ENCODE measurements around the gene CMTR1. TPM values are rescaled to one million over a fixed set of nuclear protein-coding genes. Genes with fewer than 3 reads are reported as not detected.

CMTR1 gene
- total and polyA plus RNA-seq, 4 donors: 7.8 to 43.1 (median 32.6) TPM

- no peaks in the 10 kb centered on the region for H3K36me3 ChIP-seq (ENCODE audit: control insufficient read depth in 1 of 2, insufficient read depth in 2 of 2, low read length in 1 of 2)
- H3K27me3 ChIP-seq (ENCODE audit: control insufficient read depth in 1 of 2, insufficient read depth in 2 of 2, low read length in 1 of 2): no peaks in the 10 kb centered on the region
- no peak overlapping the region for H3K27ac ChIP-seq (ENCODE audit: low read depth in 1 of 2, low read length in 2 of 2)
- H3K4me3 ChIP-seq (ENCODE audit: low read length in 2 of 2): no peak overlapping the region
- H3K4me1 ChIP-seq (ENCODE audit: control insufficient read depth in 1 of 2, insufficient read depth in 2 of 2, low read length in 2 of 2): no peaks in the 10 kb centered on the region
- WGBS, 2 donors: 75 to 82% methylated on average over 9 of the region's 9 CpGs
- no peaks in the 10 kb centered on the region for H3K9me3 ChIP-seq (ENCODE audit: control insufficient read depth, low read length)
- intact Hi-C loops (cut with DNase I): no loop called here
- no peak for DNase-seq
- ATAC-seq (ENCODE audit: low FRiP score): no peak
Measured at GRCh38 chr6:37515712-37516075, 82.7 kb downstream of the CMTR1 start.

- intact Hi-C loops (cut with DNase I): no loop called here
- DNase-seq (peak in 1 of 2 donors; percentile 58), ATAC-seq (ENCODE audit: low FRiP score) (no peak)
- Histone ChIP-seq H3K9me3 (ENCODE audit: control insufficient read depth, low read length) (no peaks in the 10 kb centered on the region), H3K4me1 (ENCODE audit: control insufficient read depth in 1 of 2, insufficient read depth in 2 of 2, low read length in 2 of 2) (no peaks in the 10 kb centered on the region), H3K27me3 (ENCODE audit: control insufficient read depth in 1 of 2, insufficient read depth in 2 of 2, low read length in 1 of 2) (no peaks in the 10 kb centered on the region), H3K27ac (ENCODE audit: low read depth in 1 of 2, low read length in 2 of 2) (no peak overlapping the region), H3K4me3 (ENCODE audit: low read length in 2 of 2) (no peak overlapping the region), H3K36me3 (ENCODE audit: control insufficient read depth in 1 of 2, insufficient read depth in 2 of 2, low read length in 1 of 2) (no peaks in the 10 kb centered on the region)
- 27 to 34% methylated on average over 18 of the region's 18 CpGs for WGBS, 2 donors
Measured at GRCh38 chr6:37516076-37516919, 83.3 kb downstream of the CMTR1 start.

GRCh38 chr6:37516920-37517405 lies 83.9 kb downstream of the CMTR1 start:
- ATAC-seq (ENCODE audit: low FRiP score): no peak
- no peaks in the 10 kb centered on the region for H3K9me3 ChIP-seq (ENCODE audit: control insufficient read depth, low read length)
- intact Hi-C loops (cut with DNase I): no loop called here

GRCh38 chr6:37517411-37517812 lies 84.4 kb downstream of the CMTR1 start:
- no peaks in the 10 kb centered on the region for H3K36me3 ChIP-seq (ENCODE audit: control insufficient read depth in 1 of 2, insufficient read depth in 2 of 2, low read length in 1 of 2)
- no peaks in the 10 kb centered on the region for H3K4me1 ChIP-seq (ENCODE audit: control insufficient read depth in 1 of 2, insufficient read depth in 2 of 2, low read length in 2 of 2)
- WGBS, 2 donors: 83 to 88% methylated on average over 11 of the region's 11 CpGs
- intact Hi-C loops (cut with DNase I): no loop called here
- no peaks in the 10 kb centered on the region for H3K27me3 ChIP-seq (ENCODE audit: control insufficient read depth in 1 of 2, insufficient read depth in 2 of 2, low read length in 1 of 2)
- H3K9me3 ChIP-seq (ENCODE audit: control insufficient read depth, low read length): no peaks in the 10 kb centered on the region
- no peak for ATAC-seq (ENCODE audit: low FRiP score)
- no peak overlapping the region for H3K27ac ChIP-seq (ENCODE audit: low read depth in 1 of 2, low read length in 2 of 2)
- no peak overlapping the region for H3K4me3 ChIP-seq (ENCODE audit: low read length in 2 of 2)
- DNase-seq: no peak

More at GRCh38 chr6:37516920-37517405, 83.9 kb downstream of the CMTR1 start:
- Histone ChIP-seq H3K4me3 (ENCODE audit: low read length in 2 of 2) (no peak overlapping the region), H3K36me3 (ENCODE audit: control insufficient read depth in 1 of 2, insufficient read depth in 2 of 2, low read length in 1 of 2) (no peaks in the 10 kb centered on the region), H3K4me1 (ENCODE audit: control insufficient read depth in 1 of 2, insufficient read depth in 2 of 2, low read length in 2 of 2) (no peaks in the 10 kb centered on the region), H3K27me3 (ENCODE audit: control insufficient read depth in 1 of 2, insufficient read depth in 2 of 2, low read length in 1 of 2) (no peaks in the 10 kb centered on the region), H3K27ac (ENCODE audit: low read depth in 1 of 2, low read length in 2 of 2) (no peak overlapping the region)
- 86 to 93% methylated on average over 16 of the region's 16 CpGs for WGBS, 2 donors
- no peak for DNase-seq

- Histone ChIP-seq H3K27me3 (ENCODE audit: control insufficient read depth in 1 of 2, insufficient read depth in 2 of 2, low read length in 1 of 2) (no peaks in the 10 kb centered on the region), H3K36me3 (ENCODE audit: control insufficient read depth in 1 of 2, insufficient read depth in 2 of 2, low read length in 1 of 2) (no peaks in the 10 kb centered on the region), H3K9me3 (ENCODE audit: control insufficient read depth, low read length) (no peaks in the 10 kb centered on the region), H3K4me1 (ENCODE audit: control insufficient read depth in 1 of 2, insufficient read depth in 2 of 2, low read length in 2 of 2) (no peaks in the 10 kb centered on the region), H3K4me3 (ENCODE audit: low read length in 2 of 2) (no peak overlapping the region), H3K27ac (ENCODE audit: low read depth in 1 of 2, low read length in 2 of 2) (no peak overlapping the region)
- DNase-seq (no peak), ATAC-seq (ENCODE audit: low FRiP score) (no peak)
- intact Hi-C loops (cut with DNase I): no loop called here
- 91 to 93% methylated on average over 6 of the region's 6 CpGs for WGBS, 2 donors
Measured at GRCh38 chr6:37518116-37518515, 85.1 kb downstream of the CMTR1 start.

- no peak overlapping the region for H3K27ac ChIP-seq (ENCODE audit: low read depth in 1 of 2, low read length in 2 of 2)
- H3K4me1 ChIP-seq (ENCODE audit: control insufficient read depth in 1 of 2, insufficient read depth in 2 of 2, low read length in 2 of 2): no peaks in the 10 kb centered on the region
- H3K9me3 ChIP-seq (ENCODE audit: control insufficient read depth, low read length): no peaks in the 10 kb centered on the region
- no peaks in the 10 kb centered on the region for H3K36me3 ChIP-seq (ENCODE audit: control insufficient read depth in 1 of 2, insufficient read depth in 2 of 2, low read length in 1 of 2)
- intact Hi-C loops (cut with DNase I): no loop called here
- DNase-seq (no peak), ATAC-seq (ENCODE audit: low FRiP score) (no peak)
- 97 to 98% methylated on average over 5 of the region's 5 CpGs for WGBS, 2 donors
- no peaks in the 10 kb centered on the region for H3K27me3 ChIP-seq (ENCODE audit: control insufficient read depth in 1 of 2, insufficient read depth in 2 of 2, low read length in 1 of 2)
- no peak overlapping the region for H3K4me3 ChIP-seq (ENCODE audit: low read length in 2 of 2)
Measured at GRCh38 chr6:37519461-37519860, 86.4 kb downstream of the CMTR1 start.

GRCh38 chr6:37520926-37521325 lies 87.9 kb downstream of the CMTR1 start:
- Histone ChIP-seq H3K27ac (ENCODE audit: low read depth in 1 of 2, low read length in 2 of 2) (no peak overlapping the region), H3K27me3 (ENCODE audit: control insufficient read depth in 1 of 2, insufficient read depth in 2 of 2, low read length in 1 of 2) (no peaks in the 10 kb centered on the region), H3K9me3 (ENCODE audit: control insufficient read depth, low read length) (no peaks in the 10 kb centered on the region), H3K4me3 (ENCODE audit: low read length in 2 of 2) (no peak overlapping the region), H3K36me3 (ENCODE audit: control insufficient read depth in 1 of 2, insufficient read depth in 2 of 2, low read length in 1 of 2) (no peaks in the 10 kb centered on the region), H3K4me1 (ENCODE audit: control insufficient read depth in 1 of 2, insufficient read depth in 2 of 2, low read length in 2 of 2) (no peaks in the 10 kb centered on the region)
- ATAC-seq (ENCODE audit: low FRiP score): no peak
- intact Hi-C loops (cut with DNase I): no loop called here
- 85 to 90% methylated on average over 5 to 6 of the region's 6 CpGs for WGBS, 2 donors
- DNase-seq: no peak

- Histone ChIP-seq H3K27ac (ENCODE audit: low read depth in 1 of 2, low read length in 2 of 2) (no peak overlapping the region), H3K9me3 (ENCODE audit: control insufficient read depth, low read length) (no peaks in the 10 kb centered on the region), H3K4me3 (ENCODE audit: low read length in 2 of 2) (no peak overlapping the region), H3K4me1 (ENCODE audit: control insufficient read depth in 1 of 2, insufficient read depth in 2 of 2, low read length in 2 of 2) (no peaks in the 10 kb centered on the region), H3K27me3 (ENCODE audit: control insufficient read depth in 1 of 2, insufficient read depth in 2 of 2, low read length in 1 of 2) (no peaks in the 10 kb centered on the region), H3K36me3 (ENCODE audit: control insufficient read depth in 1 of 2, insufficient read depth in 2 of 2, low read length in 1 of 2) (no peaks in the 10 kb centered on the region)
- no peak for ATAC-seq (ENCODE audit: low FRiP score)
- WGBS, 2 donors: 78 to 84% methylated on average over 4 of the region's 4 CpGs
- DNase-seq: no peak
- intact Hi-C loops (cut with DNase I): no loop called here
Measured at GRCh38 chr6:37521674-37522073, 88.7 kb downstream of the CMTR1 start.

- DNase-seq (no peak), ATAC-seq (ENCODE audit: low FRiP score) (no peak)
- H3K27me3 ChIP-seq (ENCODE audit: control insufficient read depth in 1 of 2, insufficient read depth in 2 of 2, low read length in 1 of 2): no peaks in the 10 kb centered on the region
- no peaks in the 10 kb centered on the region for H3K9me3 ChIP-seq (ENCODE audit: control insufficient read depth, low read length)
- H3K4me3 ChIP-seq (ENCODE audit: low read length in 2 of 2): no peak overlapping the region
- intact Hi-C loops (cut with DNase I): no loop called here
- 91 to 92% methylated on average over 3 of the region's 3 CpGs for WGBS, 2 donors
- no peaks in the 10 kb centered on the region for H3K36me3 ChIP-seq (ENCODE audit: control insufficient read depth in 1 of 2, insufficient read depth in 2 of 2, low read length in 1 of 2)
- H3K4me1 ChIP-seq (ENCODE audit: control insufficient read depth in 1 of 2, insufficient read depth in 2 of 2, low read length in 2 of 2): no peaks in the 10 kb centered on the region
- H3K27ac ChIP-seq (ENCODE audit: low read depth in 1 of 2, low read length in 2 of 2): no peak overlapping the region
Measured at GRCh38 chr6:37522836-37523235, 89.8 kb downstream of the CMTR1 start.

Data from aorta (tissue), 5 donors.